PFSK-1 (cell line): Measurements from ENCODE around the gene NR3C2.

Experiments used
- FOXP2 ChIP-seq: optimal IDR thresholded peaks from 2 replicates; pipeline ENCODE3; 2011; ENCODE audit warnings: borderline replicate concordance, control low read depth, inconsistent platforms; ENCODE audit not compliant: insufficient read depth; ENCODE audit errors: extremely low read length, extremely low read depth
- POLR2AphosphoS5 ChIP-seq: IDR thresholded peaks from 2 replicates; pipeline ENCODE4 v1.6.1; 2012; ENCODE audit warnings: low read depth, mild to moderate bottlenecking, control low read depth, low read length, moderate library complexity
- REST ChIP-seq, 2 experiments: IDR thresholded peaks; 2 replicates each; pipeline versions ENCODE4 v1.6.1 to v1.8.0; 2011 to 2012; ENCODE audit warnings: low read depth in 2 of 2, low read length in 2 of 2, control low read depth in 1 of 2, inconsistent platforms in 1 of 2, mild to moderate bottlenecking in 1 of 2, moderate library complexity in 1 of 2; ENCODE audit not compliant: insufficient read depth in 1 of 2
- SIN3A ChIP-seq: IDR thresholded peaks from 2 replicates; pipeline ENCODE4 v1.6.1; 2012; ENCODE audit warnings: mild to moderate bottlenecking, low read length, moderate library complexity, borderline replicate concordance; ENCODE audit not compliant: insufficient read depth
- TAF1 ChIP-seq: IDR thresholded peaks from 2 replicates; pipeline ENCODE4 v1.6.1; 2012; ENCODE audit warnings: low read length, control low read depth, borderline replicate concordance; ENCODE audit not compliant: insufficient read depth

The NR3C2 gene

GRCh38 chr4:148057984-148058859, 384.0 kb downstream of the NR3C2 start:
- no peak for TF ChIP-seq REST (IDR thresholded peaks at IDR 0.05; ENCODE audit: insufficient read depth in 1 of 2, low read depth in 2 of 2, low read length in 2 of 2)
- TF ChIP-seq TAF1: no peak
- TF ChIP-seq FOXP2: no peak
- no peak for TF ChIP-seq SIN3A
- no peak for TF ChIP-seq POLR2AphosphoS5

GRCh38 chr4:148057516-148057915, 384.7 kb downstream of the NR3C2 start:
- TF ChIP-seq POLR2AphosphoS5 (no peak), TAF1 (no peak), FOXP2 (no peak), SIN3A (no peak), REST (IDR thresholded peaks at IDR 0.05; ENCODE audit: insufficient read depth in 1 of 2, low read depth in 2 of 2, low read length in 2 of 2) (no peak)

- TF ChIP-seq REST (IDR thresholded peaks at IDR 0.05; ENCODE audit: insufficient read depth in 1 of 2, low read depth in 2 of 2, low read length in 2 of 2) (no peak), TAF1 (no peak), FOXP2 (no peak), POLR2AphosphoS5 (no peak), SIN3A (no peak)
These were observed 385.3 kb downstream of the NR3C2 start for GRCh38 chr4:148056879-148057278.

GRCh38 chr4:148055844-148056243, 386.4 kb downstream of the NR3C2 start:
- TF ChIP-seq FOXP2 (no peak), TAF1 (no peak), POLR2AphosphoS5 (no peak), SIN3A (no peak), REST (IDR thresholded peaks at IDR 0.05; ENCODE audit: insufficient read depth in 1 of 2, low read depth in 2 of 2, low read length in 2 of 2) (no peak)

- TF ChIP-seq FOXP2 (no peak), TAF1 (no peak), POLR2AphosphoS5 (no peak), REST (IDR thresholded peaks at IDR 0.05; ENCODE audit: insufficient read depth in 1 of 2, low read depth in 2 of 2, low read length in 2 of 2) (no peak), SIN3A (no peak)
These were observed 387.9 kb downstream of the NR3C2 start for GRCh38 chr4:148054275-148054674.
